Stomach smooth muscle (tissue), 2 donors: Measurements from ENCODE around the gene MINK1.

Source experiments
- H3K27ac ChIP-seq: one replicate; pipeline ENCODE4 v1.7.0; 2013; ENCODE audit warnings: mild to moderate bottlenecking, low read length, inconsistent platforms
- H3K27me3 ChIP-seq, 2 donors: one replicate each; pipeline ENCODE4 v1.7.0; 2013; ENCODE audit warnings: low read length in 2 of 2; ENCODE audit not compliant: insufficient read depth in 2 of 2, control insufficient read depth in 1 of 2
- H3K36me3 ChIP-seq, 2 donors: one replicate each; pipeline ENCODE4 v1.7.0; 2013; ENCODE audit warnings: low read length in 2 of 2; ENCODE audit not compliant: control insufficient read depth in 2 of 2, insufficient read depth in 2 of 2
- H3K4me1 ChIP-seq: one replicate; pipeline ENCODE4 v1.7.0; 2013; ENCODE audit warnings: low read length; ENCODE audit not compliant: control insufficient read depth, insufficient read depth
- H3K4me3 ChIP-seq, 2 donors: one replicate each; pipeline ENCODE4 v1.7.0; 2013; ENCODE audit warnings: low read length in 2 of 2
- H3K9ac ChIP-seq, 2 donors: one replicate each; pipeline ENCODE4 v1.7.0; 2013; ENCODE audit warnings: low read length in 2 of 2, mild to moderate bottlenecking in 1 of 2
- H3K9me3 ChIP-seq, 2 donors: one replicate each; pipeline ENCODE4 v1.7.0; 2013; ENCODE audit warnings: low read length in 2 of 2; ENCODE audit not compliant: control insufficient read depth in 2 of 2
- donor health status: healthy.
- donor health status: Pancreatic carcinoma.

MINK1 gene

GRCh38 chr17:4795168-4795567, 38.0 kb upstream of the MINK1 start:
- Histone ChIP-seq H3K27ac (no peak overlapping the region), H3K9me3 (no peaks in the 10 kb centered on the region), H3K4me3 (peak overlapping the region in 1 of 2 donors; percentile 100), H3K27me3 (no peaks in the 10 kb centered on the region), H3K4me1 (peaks cover 16% of the 10 kb centered on the region), H3K36me3 (peaks cover 16 to 17% of the 10 kb centered on the region in 2 donors), H3K9ac (no peak overlapping the region)

GRCh38 chr17:4796552-4796920, 36.6 kb upstream of the MINK1 start:
- peak overlapping the region; percentile 92 to 100 for H3K4me3 ChIP-seq

GRCh38 chr17:4800462-4801196, 32.5 kb upstream of the MINK1 start:
- no peak overlapping the region for H3K4me3 ChIP-seq
- no peaks in the 10 kb centered on the region for H3K27me3 ChIP-seq
- no peaks in the 10 kb centered on the region for H3K9me3 ChIP-seq
- peaks cover 12% of the 10 kb centered on the region for H3K4me1 ChIP-seq
- peaks cover 16 to 17% of the 10 kb centered on the region in 2 donors for H3K36me3 ChIP-seq
- no peak overlapping the region for H3K27ac ChIP-seq
- H3K9ac ChIP-seq: no peak overlapping the region

More at GRCh38 chr17:4796552-4796920, 36.6 kb upstream of the MINK1 start:
- H3K27ac ChIP-seq: peak overlapping the region; percentile 67
- peak overlapping the region; percentile 90 to 96 for H3K9ac ChIP-seq
- H3K9me3 ChIP-seq: no peaks in the 10 kb centered on the region
- peaks cover 16 to 17% of the 10 kb centered on the region in 2 donors for H3K36me3 ChIP-seq
- peaks cover 12% of the 10 kb centered on the region for H3K4me1 ChIP-seq
- no peaks in the 10 kb centered on the region for H3K27me3 ChIP-seq

GRCh38 chr17:4802228-4802627, 30.9 kb upstream of the MINK1 start, which contains the start of gene C17orf114:
Gene C17orf114 (minus strand): TSS chr17:4802328.
- Histone ChIP-seq H3K9me3 (no peaks in the 10 kb centered on the region), H3K4me1 (peaks cover 1% of the 10 kb centered on the region), H3K36me3 (peaks cover 16 to 17% of the 10 kb centered on the region in 2 donors), H3K9ac (no peak within 1 kb of the TSS), H3K27me3 (no peaks in the 10 kb centered on the region), H3K27ac (no peak within 1 kb of the TSS), H3K4me3 (no peak within 1 kb of the TSS)

GRCh38 chr17:4806456-4806776, 26.7 kb upstream of the MINK1 start:
- no peak overlapping the region for H3K27ac ChIP-seq
- peak overlapping the region; percentile 69 to 77 for H3K4me3 ChIP-seq
- no peaks in the 10 kb centered on the region for H3K27me3 ChIP-seq
- peak overlapping the region; percentile 59 to 69 for H3K9ac ChIP-seq
- peaks cover 13% of the 10 kb centered on the region for H3K4me1 ChIP-seq
- H3K9me3 ChIP-seq: no peaks in the 10 kb centered on the region
- H3K36me3 ChIP-seq: peaks cover 0 to 2% of the 10 kb centered on the region in 2 donors

- Histone ChIP-seq H3K4me3 (peak within 1 kb of the TSS; percentile 69 to 77), H3K9ac (peak within 1 kb of the TSS; percentile 59 to 69), H3K4me1 (peaks cover 13% of the 10 kb centered on the region), H3K27me3 (no peaks in the 10 kb centered on the region), H3K36me3 (peaks cover 0 to 4% of the 10 kb centered on the region in 2 donors), H3K9me3 (no peaks in the 10 kb centered on the region), H3K27ac (no peak within 1 kb of the TSS)
Measured at GRCh38 chr17:4806777-4807604, 26.1 kb upstream of the MINK1 start, which contains the start of gene PLD2. Gene PLD2 (plus strand): TSS chr17:4807152. CDS start chr17:4807773, 621 bp downstream.

- Histone ChIP-seq H3K4me3 (peak overlapping the region; percentile 51 to 77), H3K27ac (no peak overlapping the region), H3K9ac (peak overlapping the region; percentile 38 to 55), H3K27me3 (no peaks in the 10 kb centered on the region), H3K9me3 (no peaks in the 10 kb centered on the region), H3K4me1 (peaks cover 13% of the 10 kb centered on the region), H3K36me3 (peaks cover 0 to 4% of the 10 kb centered on the region in 2 donors)
Measured at GRCh38 chr17:4807605-4808377, 25.3 kb upstream of the MINK1 start.

- Histone ChIP-seq H3K9ac (no peak overlapping the region), H3K4me1 (peaks cover 13% of the 10 kb centered on the region), H3K27ac (no peak overlapping the region), H3K36me3 (peaks cover 0 to 4% of the 10 kb centered on the region in 2 donors), H3K9me3 (no peaks in the 10 kb centered on the region), H3K27me3 (no peaks in the 10 kb centered on the region), H3K4me3 (peak overlapping the region in 1 of 2 donors; percentile 77)
Measured at GRCh38 chr17:4808378-4808767, 24.8 kb upstream of the MINK1 start.

GRCh38 chr17:4810696-4811290, 22.3 kb upstream of the MINK1 start:
- Histone ChIP-seq H3K36me3 (peaks cover 6 to 18% of the 10 kb centered on the region in 2 donors), H3K9ac (no peak overlapping the region), H3K4me1 (peaks cover 13% of the 10 kb centered on the region), H3K9me3 (no peaks in the 10 kb centered on the region), H3K27ac (no peak overlapping the region), H3K27me3 (no peaks in the 10 kb centered on the region), H3K4me3 (no peak overlapping the region)

- H3K27me3 ChIP-seq: no peaks in the 10 kb centered on the region
- H3K4me1 ChIP-seq: peaks cover 13% of the 10 kb centered on the region
- no peak overlapping the region for H3K4me3 ChIP-seq
- peaks cover 7 to 19% of the 10 kb centered on the region in 2 donors for H3K36me3 ChIP-seq
- no peak overlapping the region for H3K27ac ChIP-seq
- H3K9me3 ChIP-seq: no peaks in the 10 kb centered on the region
- H3K9ac ChIP-seq: no peak overlapping the region
Measured at GRCh38 chr17:4811471-4811870, 21.7 kb upstream of the MINK1 start.
